Chondrocyte (in vitro differentiated cells): ENCODE data around the gene EIF4G3. TPM values are rescaled to one million over a fixed set of nuclear protein-coding genes. Genes with fewer than 3 reads are reported as not detected.
A peak's percentile ranks its signal among the peaks of the same experiment; 100 is the strongest.
"Not testable (repeated sequence)": the region's sequence is repeated elsewhere in the genome, so short reads cannot be mapped to it uniquely, and the experiment has no call there.

ENCODE experiments used
- DNase-seq: peaks from one replicate; pipeline ENCODE4 v3.0.0; 2021; ENCODE audit warnings: mixed read lengths, low spot score
- H3K27ac Mint-ChIP-seq: one replicate; pipeline ENCODE4 v1.8.0; 2021; ENCODE audit warnings: mild to moderate bottlenecking, moderate library complexity, mixed read lengths; ENCODE audit not compliant: unreplicated experiment
- H3K27me3 Mint-ChIP-seq: 2 replicates; pipeline ENCODE4 v1.8.0; 2021; ENCODE audit warnings: low read depth, mixed read lengths
- H3K36me3 Mint-ChIP-seq: 2 replicates; pipeline ENCODE4 v1.8.0; 2021; ENCODE audit warnings: low read depth, mixed read lengths
- H3K4me1 Mint-ChIP-seq: 2 replicates; pipeline ENCODE4 v1.8.0; 2021; ENCODE audit warnings: low read depth, mild to moderate bottlenecking, mixed read lengths
- H3K4me3 Mint-ChIP-seq: one replicate; pipeline ENCODE4 v1.8.0; 2021; ENCODE audit warnings: mild to moderate bottlenecking, moderate library complexity, mixed read lengths; ENCODE audit not compliant: unreplicated experiment
- H3K9me3 Mint-ChIP-seq: 2 replicates; pipeline ENCODE4 v1.8.0; 2021; ENCODE audit warnings: low read depth, mixed read lengths
- CTCF ChIP-seq: fragments of 200-600 bp; sonication (generic); IDR thresholded peaks from 2 replicates; pipeline ENCODE4 v1.5.0; 2021; ENCODE audit warnings: antibody characterized with exemption, mild to moderate bottlenecking, moderate library complexity
- total RNA-seq: library from RNA; stranded (reverse); gene quantifications from 3 replicates; pipeline ENCODE4 v1.2.1, GENCODE V29; 2021

The EIF4G3 gene
- total RNA-seq, 1 donor from 2014 or later = 56.6 TPM

- Mint-ChIP-seq H3K27ac (no peak overlapping the region), H3K4me3 (no peak overlapping the region)
These were observed 78.3 kb downstream of the EIF4G3 start for GRCh38 chr1:21098186-21098915.

GRCh38 chr1:21097729-21098128 is 79.0 kb downstream of the EIF4G3 start:
- H3K9me3 Mint-ChIP-seq = no peaks in the 10 kb centered on the region
- H3K4me3 Mint-ChIP-seq = no peak overlapping the region
- no peak for TF ChIP-seq CTCF
- H3K4me1 Mint-ChIP-seq = peaks cover 4% of the 10 kb centered on the region
- H3K36me3 Mint-ChIP-seq = peaks cover 8% of the 10 kb centered on the region
- no peak for DNase-seq
- no peak overlapping the region for H3K27ac Mint-ChIP-seq
- H3K27me3 Mint-ChIP-seq = no peaks in the 10 kb centered on the region

More at GRCh38 chr1:21098186-21098915, 78.3 kb downstream of the EIF4G3 start:
- TF ChIP-seq CTCF = no peak
- H3K4me1 Mint-ChIP-seq = peaks cover 4% of the 10 kb centered on the region
- H3K27me3 Mint-ChIP-seq = no peaks in the 10 kb centered on the region
- H3K9me3 Mint-ChIP-seq = no peaks in the 10 kb centered on the region
- peaks cover 10% of the 10 kb centered on the region for H3K36me3 Mint-ChIP-seq
- no peak for DNase-seq

GRCh38 chr1:21095976-21096375 is 80.7 kb downstream of the EIF4G3 start:
- H3K27me3 Mint-ChIP-seq = no peaks in the 10 kb centered on the region
- TF ChIP-seq CTCF = no peak
- H3K4me1 Mint-ChIP-seq = peaks cover 14% of the 10 kb centered on the region
- no peak for DNase-seq
- H3K9me3 Mint-ChIP-seq = no peaks in the 10 kb centered on the region
- H3K36me3 Mint-ChIP-seq = peaks cover 8% of the 10 kb centered on the region
- no peak overlapping the region for H3K4me3 Mint-ChIP-seq
- no peak overlapping the region for H3K27ac Mint-ChIP-seq

- H3K4me1 Mint-ChIP-seq = peaks cover 31% of the 10 kb centered on the region
- not testable (repeated sequence) for H3K36me3 Mint-ChIP-seq
These were observed 82.4 kb downstream of the EIF4G3 start for GRCh38 chr1:21094282-21094681.

GRCh38 chr1:21093271-21093958 is 83.3 kb downstream of the EIF4G3 start:
- not testable (repeated sequence) for H3K27ac Mint-ChIP-seq

More at GRCh38 chr1:21094282-21094681, 82.4 kb downstream of the EIF4G3 start:
- not testable (repeated sequence) for H3K27ac Mint-ChIP-seq, H3K27me3 Mint-ChIP-seq, H3K9me3 Mint-ChIP-seq, DNase-seq, H3K4me3 Mint-ChIP-seq

GRCh38 chr1:21092545-21092944 is 84.2 kb downstream of the EIF4G3 start:
- not testable (repeated sequence) for H3K4me3 Mint-ChIP-seq, DNase-seq, H3K9me3 Mint-ChIP-seq, H3K27ac Mint-ChIP-seq, H3K27me3 Mint-ChIP-seq, H3K36me3 Mint-ChIP-seq
- H3K4me1 Mint-ChIP-seq = peaks cover 32% of the 10 kb centered on the region

More at GRCh38 chr1:21093271-21093958, 83.3 kb downstream of the EIF4G3 start:
- not testable (repeated sequence) for H3K4me3 Mint-ChIP-seq, H3K27me3 Mint-ChIP-seq, H3K9me3 Mint-ChIP-seq, H3K36me3 Mint-ChIP-seq, DNase-seq
- peaks cover 32% of the 10 kb centered on the region for H3K4me1 Mint-ChIP-seq

GRCh38 chr1:21091053-21091690 is 85.5 kb downstream of the EIF4G3 start:
- not testable (repeated sequence) for H3K36me3 Mint-ChIP-seq, H3K9me3 Mint-ChIP-seq, DNase-seq, H3K4me3 Mint-ChIP-seq, H3K27me3 Mint-ChIP-seq
- H3K4me1 Mint-ChIP-seq = peaks cover 32% of the 10 kb centered on the region
- H3K27ac Mint-ChIP-seq = peak overlapping the region; percentile 94
